GM19328 (cell line): ENCODE results near the gene HOXA3.

Source experiments
- ATAC-seq: cut with Tn5 transposase; IDR thresholded peaks from one replicate; pipeline ENCODE4 v1.9.1; 2021; ENCODE audit warnings: mild to moderate bottlenecking, moderate library complexity; ENCODE audit not compliant: unreplicated experiment

The HOXA3 gene

DNA sequence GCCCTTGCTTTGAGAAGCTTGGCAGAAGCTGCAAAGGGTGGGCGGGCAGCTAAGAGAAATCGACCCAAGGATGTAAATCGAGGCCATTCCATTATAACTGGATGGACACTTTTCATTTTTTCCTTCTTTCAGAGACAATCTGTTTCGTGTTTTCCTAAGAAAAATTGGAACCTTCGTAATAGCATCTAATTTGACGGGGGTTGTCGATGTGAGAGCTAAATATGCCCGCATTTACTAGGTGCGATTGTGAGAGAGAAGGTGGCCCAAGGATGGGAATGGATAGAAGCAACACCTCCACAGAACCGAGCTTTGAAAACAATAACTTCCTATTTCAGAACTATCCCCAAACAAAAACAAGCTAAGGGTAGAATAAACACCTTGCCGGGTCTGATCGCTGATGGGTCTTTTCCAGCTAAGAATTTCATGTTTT is 21.0 kb downstream of the HOXA3 start:
- no peak for ATAC-seq

DNA sequence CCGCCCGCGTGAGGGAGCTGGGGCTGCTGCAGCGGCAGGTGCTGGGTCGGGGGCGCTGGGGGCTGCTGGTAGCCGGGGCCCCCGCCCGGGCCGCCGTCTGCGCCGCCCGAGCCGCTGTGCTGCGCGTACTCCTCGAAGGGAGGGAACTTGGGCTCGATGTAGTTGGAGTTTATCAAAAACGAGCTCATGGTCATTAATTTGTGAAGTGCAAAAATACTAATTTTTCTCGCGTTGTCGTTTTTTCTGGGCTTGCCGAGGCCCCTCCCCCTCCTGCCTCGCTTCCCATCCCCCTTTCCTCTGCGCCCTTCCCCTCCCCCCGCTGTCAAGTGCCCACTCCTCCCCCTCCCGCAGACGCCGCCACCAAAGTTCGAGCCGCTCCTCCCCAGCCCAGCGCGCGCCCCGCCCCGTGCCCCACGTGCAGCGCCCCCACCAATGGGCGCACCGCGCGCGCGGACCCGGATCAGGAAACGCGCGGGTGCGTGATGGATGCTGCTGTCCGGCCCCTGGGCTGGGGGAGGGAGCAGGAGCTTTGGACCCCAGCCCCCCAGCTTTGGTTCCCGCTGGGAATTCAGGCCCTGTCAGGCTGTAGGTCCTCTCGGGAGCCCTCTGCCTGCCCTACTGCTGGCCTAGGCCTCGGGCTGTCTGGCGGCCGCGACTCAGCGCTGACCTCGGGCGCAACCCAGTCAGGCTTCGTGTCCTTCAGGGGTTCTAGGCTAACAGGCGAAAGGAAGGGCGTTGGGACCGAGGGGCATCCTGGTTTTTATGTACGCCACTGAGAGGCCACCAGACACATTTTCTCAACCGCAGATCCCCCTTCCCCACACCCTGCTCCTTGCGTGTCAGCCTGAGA is 21.6 kb downstream of the HOXA3 start, which contains the start of gene HOXA4:
HOXA4 (minus strand) TSS at position 218 of the 850 bp plus-strand sequence; CDS start at position 194, 24 bp downstream.
- no peak for ATAC-seq

DNA sequence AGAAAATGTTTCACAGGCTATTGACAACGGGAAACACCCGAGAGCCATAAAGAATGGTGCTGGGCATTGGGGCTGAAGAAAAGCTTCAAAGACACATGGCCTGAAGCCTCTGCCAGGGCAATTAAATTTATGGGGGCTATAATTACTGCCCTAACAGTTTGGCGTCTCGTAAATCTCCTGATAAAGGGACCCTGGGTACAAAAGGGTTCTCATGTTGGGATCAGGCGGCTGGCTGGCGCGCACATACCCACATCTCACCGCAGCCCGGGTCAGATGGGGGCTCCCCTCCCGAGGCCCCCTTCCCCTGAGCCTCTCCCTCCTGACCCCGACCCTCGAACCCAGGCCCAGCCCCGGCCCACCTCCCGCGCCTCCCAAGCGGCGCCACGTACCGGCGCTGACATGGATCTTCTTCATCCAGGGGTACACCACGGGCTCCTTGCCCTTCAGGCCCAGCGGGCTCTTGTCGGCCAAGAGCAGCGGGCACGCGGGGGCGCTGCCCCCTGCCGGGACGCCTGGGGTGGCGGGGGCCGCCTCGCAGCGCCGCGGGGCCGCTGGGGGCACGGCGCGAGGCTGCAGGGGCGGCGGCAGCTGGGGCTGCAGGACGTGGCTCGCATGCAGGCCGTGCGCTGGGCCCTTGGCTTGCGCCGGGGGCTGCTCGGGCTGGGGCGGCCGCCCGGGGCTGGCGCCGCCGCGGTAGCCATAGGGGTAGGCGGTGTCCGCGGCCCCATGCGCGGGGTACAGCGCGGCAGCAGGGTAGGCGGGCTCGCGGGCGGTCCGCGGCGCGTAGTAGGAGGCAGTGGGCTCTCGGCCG is 22.4 kb downstream of the HOXA3 start:
- no peak for ATAC-seq

DNA sequence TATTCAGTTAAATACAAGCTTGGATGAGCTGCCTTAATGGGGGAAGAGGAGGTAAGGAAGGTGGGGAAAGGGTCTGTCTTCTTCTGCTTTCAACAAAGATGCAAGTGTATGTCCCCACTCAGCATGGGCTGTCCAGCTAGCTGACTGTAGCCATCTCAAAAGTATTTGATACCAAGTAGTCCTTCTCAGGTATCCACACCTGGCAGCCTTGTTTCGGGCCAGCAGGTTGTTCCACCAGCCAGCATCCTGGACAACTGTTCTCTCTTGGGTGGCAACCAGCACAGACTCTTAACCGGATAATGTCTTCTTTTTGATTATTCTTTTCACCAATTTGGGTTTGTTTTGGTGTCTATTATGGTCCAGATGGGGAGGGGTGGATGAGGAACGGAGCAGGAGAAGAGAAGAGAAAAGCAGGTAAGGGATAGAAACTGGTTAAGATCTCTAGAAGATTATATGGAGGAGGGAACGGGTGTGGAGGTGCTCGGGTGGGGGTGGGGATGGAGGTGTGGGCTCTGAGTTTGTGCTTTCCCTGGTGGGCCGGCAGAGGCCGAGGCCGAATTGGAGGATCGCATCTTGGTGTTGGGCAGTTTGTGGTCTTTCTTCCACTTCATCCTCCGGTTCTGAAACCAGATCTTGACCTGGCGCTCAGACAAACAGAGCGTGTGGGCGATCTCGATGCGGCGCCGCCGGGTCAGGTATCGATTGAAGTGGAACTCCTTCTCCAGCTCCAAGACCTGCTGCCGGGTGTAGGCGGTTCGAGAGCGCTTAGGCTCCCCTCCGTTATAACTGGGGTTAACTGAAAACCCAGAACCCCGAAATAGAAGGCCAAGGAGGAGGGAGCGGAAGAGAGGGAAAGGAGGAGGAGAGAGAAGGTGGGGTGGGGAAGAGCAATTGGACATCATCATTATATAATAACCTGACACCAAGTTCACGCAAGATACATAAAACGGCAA is 23.3 kb downstream of the HOXA3 start:
- no peak for ATAC-seq

DNA sequence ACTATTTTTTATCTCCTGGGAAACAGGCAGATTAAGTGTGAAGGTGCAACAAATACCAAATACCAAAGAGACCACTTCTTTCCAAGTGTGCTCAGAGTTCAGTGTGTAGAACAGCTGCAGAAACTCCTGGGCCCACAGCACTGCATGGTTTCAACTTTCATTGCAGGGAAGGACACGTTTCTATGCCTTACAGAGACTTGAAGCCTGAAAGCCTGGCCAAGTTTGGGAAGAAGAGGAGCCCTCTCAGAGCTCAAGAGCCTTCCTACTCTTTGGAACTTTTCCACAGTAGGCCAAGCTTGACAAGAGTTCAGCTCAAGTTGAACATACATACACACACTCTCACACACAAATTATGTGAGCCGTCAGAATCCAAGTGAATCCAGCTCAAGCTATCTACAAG is 24.3 kb downstream of the HOXA3 start:
- ATAC-seq: no peak

DNA sequence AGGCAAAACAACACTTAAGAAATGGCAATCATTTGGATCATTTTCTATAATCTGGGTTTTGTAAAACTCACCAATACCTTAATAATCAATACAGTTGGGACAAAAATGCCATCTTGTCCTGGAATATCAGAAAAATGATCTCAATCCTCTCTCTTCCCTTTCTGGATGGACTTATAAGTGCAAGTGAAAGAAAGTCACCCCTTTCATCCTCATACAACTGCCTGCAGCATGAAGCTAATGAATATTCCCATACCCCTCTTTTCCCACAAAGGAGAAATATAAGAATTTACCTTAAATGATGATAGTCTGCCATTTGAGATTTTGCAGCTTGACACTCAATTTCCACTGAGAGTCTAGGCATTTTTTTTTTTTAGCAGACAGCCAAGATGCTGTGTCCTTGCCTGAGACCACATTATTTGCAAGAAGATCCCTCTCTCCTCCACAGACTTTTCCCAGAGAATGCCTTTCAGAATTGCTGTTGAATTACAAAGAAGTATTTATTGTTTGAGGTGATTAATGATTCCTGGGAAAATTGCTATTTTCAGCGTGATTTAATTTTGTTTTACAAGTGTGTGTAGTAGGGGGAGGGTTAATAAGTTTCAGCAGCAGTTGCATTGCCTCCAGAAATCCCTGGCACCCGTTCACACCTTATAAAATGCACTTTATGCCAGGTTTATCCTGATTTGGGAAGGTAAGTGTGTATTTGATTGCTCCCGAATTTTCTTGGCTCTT is 25.6 kb downstream of the HOXA3 start:
- ATAC-seq: no peak

DNA sequence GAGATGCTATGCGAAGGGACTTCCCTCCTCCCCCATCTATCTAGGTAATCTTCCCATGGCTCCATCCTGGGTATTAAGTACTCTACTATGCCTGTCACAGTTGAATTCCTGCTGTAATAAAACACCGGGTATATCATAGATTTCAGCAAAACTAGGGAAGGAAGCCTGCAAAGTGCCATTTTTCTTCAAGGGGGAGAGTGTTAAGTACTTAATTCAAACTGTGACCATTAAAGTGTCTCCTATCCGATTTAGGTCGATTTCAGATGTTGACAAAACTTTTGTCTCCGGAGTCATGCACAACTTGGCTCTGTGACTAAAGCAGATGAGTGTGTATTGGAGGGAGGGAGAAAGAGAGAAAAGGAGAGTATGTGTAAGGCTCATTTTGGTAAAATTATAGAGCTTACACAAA is 26.4 kb downstream of the HOXA3 start:
- no peak for ATAC-seq

DNA sequence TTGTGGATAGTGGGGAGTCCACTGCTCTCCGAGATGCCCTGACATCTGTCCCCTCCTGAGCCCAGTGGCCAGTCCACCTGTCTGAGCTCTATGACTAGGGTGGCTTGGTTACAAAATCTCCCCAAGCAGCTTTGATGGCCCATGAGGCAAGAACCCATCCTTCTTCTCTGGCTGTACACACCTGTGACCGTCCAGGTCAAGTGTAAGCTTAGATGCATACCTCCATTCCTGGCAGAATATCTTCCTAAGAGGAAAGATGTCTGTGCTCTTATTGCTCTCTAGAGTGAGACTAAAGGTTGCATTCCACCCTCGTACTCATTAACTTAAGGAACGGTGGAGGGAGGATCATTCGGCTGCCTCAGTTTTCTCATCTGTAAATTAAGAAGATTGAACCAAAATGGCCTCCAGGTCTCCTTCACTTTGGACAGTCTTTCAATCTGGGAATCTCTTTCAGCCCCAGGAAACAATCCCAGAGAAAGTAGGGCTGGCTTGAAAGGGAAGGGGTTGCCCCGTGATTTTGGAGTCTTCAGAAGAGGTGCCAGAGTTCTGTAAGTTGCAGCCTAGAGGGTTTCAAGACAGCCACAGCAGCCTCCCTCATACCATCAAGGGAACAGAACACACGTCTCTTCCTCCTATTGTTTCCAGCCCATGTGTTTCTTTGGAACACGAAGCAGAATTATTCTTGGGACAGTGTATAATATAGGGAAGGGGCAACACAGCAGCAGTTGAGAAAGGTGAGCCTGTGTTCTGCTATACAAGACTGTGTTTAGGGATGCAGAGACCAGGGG is 27.3 kb downstream of the HOXA3 start:
- ATAC-seq: no peak

DNA sequence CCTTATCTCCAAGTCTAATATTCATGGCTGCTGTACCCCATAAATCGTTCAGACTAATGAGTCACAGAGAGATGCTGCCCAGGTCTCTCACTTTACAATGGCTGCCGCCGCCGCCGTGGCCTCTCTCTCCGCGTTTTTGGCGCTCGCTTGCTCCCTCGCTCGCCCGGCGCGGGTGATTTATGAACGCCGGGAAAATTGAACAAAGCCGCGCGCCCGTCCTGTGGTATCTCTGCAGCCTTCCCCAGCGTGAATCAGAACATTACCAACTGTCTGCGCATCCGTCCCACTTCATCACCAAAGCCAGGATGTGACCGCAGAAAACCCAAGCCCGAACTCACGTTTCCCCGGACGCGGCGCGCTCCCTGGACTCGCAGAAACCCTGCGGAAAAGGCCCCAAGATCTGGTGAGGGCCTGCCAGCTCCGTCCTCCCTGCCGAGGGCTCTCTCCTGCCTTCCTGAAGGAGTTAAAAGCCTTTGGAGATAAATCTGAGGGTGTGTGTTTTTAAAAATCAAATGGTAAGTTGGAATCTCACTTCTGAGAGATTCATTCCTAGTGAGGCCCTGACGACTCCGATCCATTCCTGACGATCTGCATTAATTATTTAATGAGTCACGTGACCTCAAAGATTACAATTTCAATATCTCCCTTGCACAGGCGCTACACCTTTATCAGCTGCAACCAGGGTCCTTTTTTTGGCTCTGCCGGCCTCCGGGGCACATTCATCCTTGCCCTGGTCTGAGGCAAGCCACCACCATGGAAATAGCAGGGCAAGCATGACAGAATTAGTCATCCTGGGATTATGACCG is 28.1 kb downstream of the HOXA3 start:
- ATAC-seq: no peak

DNA sequence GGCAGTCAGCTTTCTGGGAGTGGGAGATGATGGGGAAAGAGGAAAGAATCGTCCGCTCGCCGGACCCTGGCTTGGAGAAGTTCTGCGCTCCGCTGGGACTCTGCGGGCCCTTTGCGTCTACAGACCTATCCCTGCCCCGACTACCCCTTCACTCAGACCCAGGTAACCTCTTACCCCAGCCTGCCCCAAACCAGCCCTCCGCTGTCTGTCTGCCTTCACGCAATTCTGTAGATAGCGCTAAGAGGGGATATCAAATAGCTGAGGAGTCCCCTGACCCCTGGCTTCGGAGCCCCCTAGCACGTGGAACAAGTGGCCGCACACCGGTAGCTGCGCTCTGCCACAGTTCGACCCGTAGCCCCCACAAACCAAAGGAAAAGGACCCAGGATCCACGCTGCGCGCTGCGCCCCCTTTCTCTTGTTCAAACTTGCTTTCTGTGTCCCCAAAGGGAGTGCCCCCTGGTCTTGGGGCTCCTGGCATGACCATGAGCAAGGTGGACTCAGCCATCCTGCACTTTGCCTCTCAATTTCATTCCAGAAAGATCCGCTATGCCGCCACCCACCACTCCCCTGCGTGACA is 28.8 kb downstream of the HOXA3 start:
- ATAC-seq: no peak

DNA sequence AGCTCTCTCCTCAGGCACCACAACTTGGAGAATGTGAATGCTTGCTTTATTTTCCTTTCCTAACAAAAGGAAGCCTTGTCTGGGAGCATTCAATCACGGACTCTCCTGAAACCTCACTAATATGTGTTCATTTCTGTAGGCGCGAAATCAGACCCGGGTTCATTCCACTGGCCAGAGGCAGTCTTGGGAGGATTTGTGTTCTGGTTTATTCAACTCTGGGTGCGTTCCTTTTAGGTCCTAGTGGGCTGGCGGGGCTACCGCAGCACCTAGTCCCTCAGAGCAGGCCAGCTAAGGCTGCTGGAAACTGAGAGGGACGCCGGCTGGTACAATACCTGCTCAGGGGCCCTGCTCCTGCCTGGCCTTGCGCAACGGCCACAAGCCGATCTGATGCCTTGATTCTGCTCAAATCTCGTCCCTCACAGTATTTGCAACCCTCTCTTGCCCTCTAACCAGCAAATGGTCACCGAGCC is 29.3 kb downstream of the HOXA3 start:
- ATAC-seq: no peak

DNA sequence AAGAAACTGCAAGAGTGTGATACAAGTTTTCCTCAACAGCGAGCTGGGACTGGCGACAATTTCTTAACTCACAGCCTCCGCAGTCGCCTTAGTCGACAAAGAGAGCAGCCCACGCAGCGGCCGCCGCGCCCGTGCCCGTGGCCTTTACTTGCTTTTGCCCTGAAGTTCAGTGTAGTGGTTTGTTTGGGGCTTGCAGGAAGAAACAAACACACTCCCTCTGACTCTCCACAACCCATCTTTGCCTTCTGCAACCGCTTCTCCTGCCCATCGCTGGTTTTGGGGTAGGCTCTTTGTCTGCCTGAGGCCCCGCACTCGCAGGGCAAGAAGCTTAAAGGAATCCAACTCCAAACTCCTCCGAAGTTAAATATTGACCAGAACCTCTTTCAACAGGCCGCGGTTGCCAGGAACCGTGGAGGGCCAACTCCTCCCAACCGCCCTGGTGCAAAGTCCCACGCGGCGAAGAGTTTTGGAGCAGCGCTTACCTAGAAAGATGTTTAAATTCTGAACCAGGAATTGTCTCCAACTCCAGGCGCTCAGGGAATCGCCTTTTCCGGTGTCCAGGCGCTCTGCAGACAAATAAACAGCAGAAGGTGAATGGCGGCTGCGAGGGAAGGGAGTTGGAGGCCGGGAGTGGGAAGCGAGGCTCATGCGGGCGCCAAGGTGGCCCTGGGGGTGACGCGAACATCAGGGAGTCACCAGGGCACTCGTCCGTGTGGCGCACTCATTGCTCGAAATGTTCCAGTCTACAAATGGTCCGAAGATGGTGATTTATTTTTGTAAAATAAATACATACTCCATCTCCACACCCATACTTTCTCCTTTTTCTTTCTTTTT is 30.1 kb downstream of the HOXA3 start:
- no peak for ATAC-seq

DNA sequence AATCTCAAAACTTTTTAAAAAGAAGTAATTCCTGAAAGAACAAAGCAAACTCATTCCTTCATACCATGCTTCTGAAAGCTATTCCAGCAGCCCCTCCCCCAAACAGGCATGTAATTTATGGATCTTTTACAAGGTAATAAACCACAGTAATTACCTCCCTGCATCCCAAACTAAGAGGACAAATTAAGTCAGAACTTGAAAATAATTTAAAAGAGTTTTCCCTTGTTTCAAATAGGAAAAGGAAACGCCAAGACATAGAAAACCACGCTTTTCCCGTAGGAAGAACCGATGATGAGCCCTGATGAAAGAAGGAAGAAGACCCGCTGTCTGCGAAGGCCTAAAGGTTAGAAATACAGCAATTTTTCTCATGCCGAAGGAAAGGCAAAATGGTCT is 30.7 kb downstream of the HOXA3 start:
- no peak for ATAC-seq

DNA sequence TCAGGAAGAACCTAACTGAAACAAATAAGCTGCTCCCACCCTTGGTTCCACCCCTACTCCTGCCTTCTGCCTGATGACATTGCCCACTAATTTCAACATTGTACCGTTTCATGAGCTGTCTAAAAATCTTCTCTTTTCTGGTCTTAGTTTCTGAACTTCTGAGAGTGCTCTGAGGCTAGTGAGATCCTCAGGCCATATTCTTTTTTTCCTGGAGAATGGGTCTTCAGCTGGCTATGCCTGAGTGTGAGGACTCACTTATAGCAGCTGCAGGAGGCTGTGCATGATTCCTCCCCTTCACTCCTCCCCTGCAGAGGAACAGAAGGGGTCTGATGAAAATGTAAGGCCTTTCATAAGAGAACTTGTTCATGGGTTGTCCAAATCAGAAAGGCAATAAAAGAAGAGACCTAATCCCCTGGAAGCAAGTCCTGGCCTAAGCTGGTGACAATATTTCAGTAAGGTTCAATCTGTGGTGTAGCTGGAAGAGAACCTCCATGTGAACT is 32.9 kb downstream of the HOXA3 start:
- ATAC-seq: no peak

DNA sequence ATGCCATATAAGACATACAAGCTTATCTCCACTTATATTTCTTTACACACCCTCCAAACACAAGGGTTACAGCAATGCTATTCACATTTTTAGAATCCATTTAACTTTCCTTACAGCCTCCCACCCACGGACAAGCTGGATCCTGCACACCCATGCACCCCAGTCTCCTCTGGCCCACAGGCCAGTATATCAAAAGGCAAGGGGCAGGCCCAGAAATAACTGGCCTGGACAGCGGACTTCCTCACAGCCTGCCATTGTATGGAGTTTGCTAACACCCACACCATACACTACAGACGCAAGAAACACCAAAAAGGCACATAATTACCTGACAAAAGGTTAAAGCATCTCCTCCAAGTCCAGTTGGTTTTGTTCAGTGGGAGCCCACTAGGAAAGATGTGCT is 33.8 kb downstream of the HOXA3 start:
- ATAC-seq: no peak

DNA sequence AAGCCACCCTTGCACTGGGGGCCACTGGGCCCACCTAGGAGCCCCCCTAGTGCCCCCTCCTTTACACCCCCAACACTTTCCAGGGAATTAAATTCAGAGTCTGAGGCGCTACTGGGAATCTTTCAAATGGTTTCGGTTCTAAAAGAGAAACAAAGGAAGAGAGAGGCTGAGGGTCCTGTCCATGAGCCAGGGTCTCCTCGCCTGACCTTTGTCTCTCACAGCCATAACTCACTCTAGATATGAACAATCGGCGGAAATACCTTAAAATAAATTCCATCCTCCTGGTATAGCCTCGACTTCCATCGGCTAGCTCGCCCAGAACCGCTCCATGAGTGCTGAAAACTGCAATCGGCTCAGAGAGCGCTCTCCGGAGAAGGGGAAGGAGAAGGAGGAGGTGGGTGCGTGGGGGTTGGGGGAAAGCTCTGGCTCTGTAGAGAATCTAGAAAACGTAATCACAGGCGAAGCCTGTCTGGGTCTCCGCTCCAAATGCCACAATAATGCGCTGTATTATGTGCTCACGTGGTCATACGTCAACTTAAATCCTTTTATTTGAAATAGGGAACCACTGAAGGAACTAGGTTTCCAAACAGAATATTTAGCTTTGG is 34.4 kb downstream of the HOXA3 start:
- ATAC-seq: no peak
